Esophagus muscularis mucosa (tissue), 3 donors: ENCODE data around the gene MYOF.

Experiments
- CTCF ChIP-seq, 3 experiments: fragments of 200-600 bp in 2 of 3; fragments of 450-650 bp in 1 of 3; sonication (generic) in 2 of 3; IDR thresholded peaks; one replicate each; pipeline ENCODE4 v1.5.1; 2017 to 2019; ENCODE audit warnings: antibody characterized with exemption in 3 of 3, mild to moderate bottlenecking in 2 of 3, moderate library complexity in 1 of 3
- POLR2A ChIP-seq: fragments of 450-650 bp; IDR thresholded peaks from one replicate; pipeline ENCODE4 v1.6.1; 2017; ENCODE audit warnings: antibody characterized with exemption, moderate library complexity, mild to moderate bottlenecking, low read depth

- TF ChIP-seq CTCF (IDR thresholded peaks at IDR 0.05) = no peak
- no peak for TF ChIP-seq POLR2A
Measured at GRCh38 chr10:93454736-93455135, 27.4 kb downstream of the MYOF start.
